Fibroblast of skin of scalp (primary cell): ENCODE data around the gene SNED1.

Experiments used
- DNase-seq: peaks from one replicate; pipeline ENCODE4 v3.0.0-alpha.2; 2013

The SNED1 gene

GRCh38 chr2:241007111-241007510, 8.7 kb downstream of the SNED1 start:
- DNase-seq: no peak

- no peak for DNase-seq
These were observed 9.7 kb downstream of the SNED1 start for GRCh38 chr2:241007880-241008710.

GRCh38 chr2:241008711-241009121, 10.3 kb downstream of the SNED1 start:
- no peak for DNase-seq

GRCh38 chr2:241009191-241009590, 10.8 kb downstream of the SNED1 start:
- DNase-seq: no peak

GRCh38 chr2:241009601-241010530, 11.4 kb downstream of the SNED1 start:
- peak; percentile 89 for DNase-seq

GRCh38 chr2:241010531-241011295, 12.3 kb downstream of the SNED1 start:
- DNase-seq: no peak

GRCh38 chr2:241011296-241011600, 12.8 kb downstream of the SNED1 start:
- no peak for DNase-seq

GRCh38 chr2:241011751-241012510, 13.5 kb downstream of the SNED1 start:
- no peak for DNase-seq

GRCh38 chr2:241014224-241014623, 15.8 kb downstream of the SNED1 start:
- no peak for DNase-seq

GRCh38 chr2:241014764-241015163, 16.3 kb downstream of the SNED1 start:
- DNase-seq: no peak

- DNase-seq: no peak
These were observed 17.0 kb downstream of the SNED1 start for GRCh38 chr2:241015439-241015838.

GRCh38 chr2:241017228-241017940, 19.0 kb downstream of the SNED1 start:
- no peak for DNase-seq

- no peak for DNase-seq
These were observed 19.9 kb downstream of the SNED1 start for GRCh38 chr2:241018051-241018891.

- DNase-seq: no peak
These were observed 21.2 kb downstream of the SNED1 start for GRCh38 chr2:241019441-241020139.

- no peak for DNase-seq
These were observed 21.8 kb downstream of the SNED1 start for GRCh38 chr2:241020201-241020600.

GRCh38 chr2:241020629-241021190, 22.3 kb downstream of the SNED1 start:
- DNase-seq: no peak

- no peak for DNase-seq
These were observed 27.2 kb downstream of the SNED1 start for GRCh38 chr2:241025639-241026038.

- no peak for DNase-seq
These were observed 31.3 kb downstream of the SNED1 start for GRCh38 chr2:241029599-241030332.

- DNase-seq: no peak
These were observed 31.9 kb downstream of the SNED1 start for GRCh38 chr2:241030333-241030680.
